HG02885 (cell line): Measurements from ENCODE around the gene OR2B2.

Experiments
- ATAC-seq: cut with Tn5 transposase; IDR thresholded peaks from one replicate; pipeline ENCODE4 v1.9.1; 2021; ENCODE audit warnings: mild to moderate bottlenecking; ENCODE audit not compliant: unreplicated experiment, poor library complexity

The OR2B2 gene

DNA sequence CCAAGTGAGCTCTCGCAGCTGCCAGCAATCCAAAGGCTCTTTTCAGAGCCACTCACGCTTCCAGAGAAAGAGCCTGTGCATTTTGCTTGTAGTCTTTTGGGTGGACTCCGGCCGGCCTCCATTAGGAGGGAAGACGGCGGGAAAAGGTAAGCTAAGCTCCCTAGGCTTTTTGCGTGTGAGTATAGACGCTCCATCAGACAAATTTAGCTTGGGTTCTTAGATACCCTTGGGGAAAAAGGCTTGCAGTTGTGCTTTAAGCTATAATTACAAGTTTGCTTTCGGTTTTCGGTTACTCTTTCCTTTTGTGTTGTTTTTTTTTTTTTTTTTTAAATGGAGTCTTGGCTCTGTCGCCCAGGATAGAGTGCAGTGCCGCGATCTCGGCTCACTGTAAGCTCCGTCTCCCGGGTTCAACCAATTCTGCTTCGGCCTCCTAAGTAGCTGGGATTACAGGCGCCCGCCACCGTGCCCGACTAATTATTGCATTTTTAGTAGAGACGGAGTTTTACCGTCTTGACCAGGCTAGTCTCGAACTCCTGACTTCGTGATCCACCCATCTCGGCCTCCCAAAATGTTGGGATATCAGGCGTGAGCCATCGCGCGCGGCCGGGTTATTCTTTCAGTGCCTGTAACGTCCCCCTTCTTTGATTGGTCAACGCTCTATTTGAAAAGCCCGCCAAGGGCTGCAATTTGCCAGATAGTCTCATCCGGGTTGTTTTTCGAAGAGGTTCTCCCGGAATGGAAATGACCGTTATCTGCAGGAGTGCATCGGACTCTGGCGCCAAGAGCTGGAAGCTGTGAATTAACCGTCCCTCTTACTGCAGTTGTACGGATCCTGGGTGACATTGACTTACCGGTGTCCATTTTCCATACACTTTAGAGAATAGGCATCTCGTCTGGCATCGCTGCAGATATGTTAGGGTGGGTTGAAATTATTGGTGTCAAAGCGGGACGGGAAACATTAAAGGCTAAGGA is 18.1 kb downstream of the OR2B2 start:
- no peak for ATAC-seq

DNA sequence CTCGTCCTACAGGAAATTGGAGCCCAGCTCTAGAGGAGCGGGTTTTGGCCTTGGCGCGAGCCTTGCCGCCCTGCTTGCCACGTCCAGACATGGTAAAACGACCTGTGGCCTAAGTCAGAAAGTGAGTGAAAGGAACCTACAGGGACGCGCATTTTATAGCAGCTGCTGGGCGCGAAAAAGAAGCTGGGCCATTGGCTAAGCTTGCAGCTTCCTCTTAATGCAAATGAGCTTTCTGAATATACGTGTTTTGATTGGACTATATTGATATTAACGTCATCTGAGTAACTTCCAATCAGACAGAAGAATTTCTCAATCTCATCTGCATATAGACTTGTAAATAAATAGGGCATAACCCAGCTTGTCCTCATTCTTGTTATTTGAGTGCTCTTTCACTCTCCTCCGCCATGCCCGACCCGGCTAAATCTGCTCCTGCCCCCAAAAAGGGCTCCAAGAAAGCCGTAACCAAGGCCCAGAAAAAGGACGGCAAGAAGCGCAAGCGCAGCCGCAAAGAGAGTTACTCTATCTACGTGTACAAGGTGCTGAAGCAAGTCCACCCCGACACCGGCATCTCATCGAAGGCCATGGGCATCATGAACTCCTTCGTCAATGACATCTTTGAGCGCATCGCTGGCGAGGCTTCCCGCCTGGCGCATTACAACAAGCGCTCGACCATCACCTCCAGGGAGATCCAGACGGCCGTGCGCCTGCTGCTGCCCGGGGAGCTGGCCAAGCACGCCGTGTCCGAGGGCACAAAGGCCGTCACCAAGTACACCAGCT is 18.9 kb downstream of the OR2B2 start:
- ATAC-seq, result peak; percentile 60

GRCh38 chr6:27892649-27893058 is 19.5 kb downstream of the OR2B2 start:
- no peak for ATAC-seq

DNA sequence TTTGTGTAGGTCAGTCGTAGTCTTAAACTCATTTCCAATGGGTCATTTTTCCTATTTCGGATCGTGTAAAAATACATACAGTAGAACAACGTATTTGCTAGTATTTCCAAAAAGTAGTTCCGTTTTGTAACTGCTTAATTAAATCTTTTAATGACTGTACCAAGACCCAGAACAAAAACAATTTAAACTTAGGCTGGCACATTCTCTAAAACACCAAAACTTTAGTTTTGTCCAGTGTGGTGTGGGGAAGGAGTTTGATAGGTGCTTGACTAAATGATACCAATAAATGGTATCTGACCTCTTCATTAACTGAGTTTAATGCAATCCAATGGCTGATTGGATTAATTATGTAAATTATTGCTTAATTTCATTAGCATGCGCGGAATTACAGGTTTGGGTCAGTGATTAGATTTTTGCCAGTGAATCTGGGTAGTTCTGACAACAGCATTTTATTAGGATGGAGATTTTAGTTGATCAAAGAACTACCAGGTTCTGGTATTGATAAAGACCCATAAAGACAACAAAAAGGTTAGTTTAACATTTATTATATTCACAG is 20.8 kb downstream of the OR2B2 start:
- ATAC-seq, result no peak

- peak; percentile 56 for ATAC-seq
Observed at GRCh38 chr6:27890445-27891319, 21.5 kb downstream of the OR2B2 start.

DNA sequence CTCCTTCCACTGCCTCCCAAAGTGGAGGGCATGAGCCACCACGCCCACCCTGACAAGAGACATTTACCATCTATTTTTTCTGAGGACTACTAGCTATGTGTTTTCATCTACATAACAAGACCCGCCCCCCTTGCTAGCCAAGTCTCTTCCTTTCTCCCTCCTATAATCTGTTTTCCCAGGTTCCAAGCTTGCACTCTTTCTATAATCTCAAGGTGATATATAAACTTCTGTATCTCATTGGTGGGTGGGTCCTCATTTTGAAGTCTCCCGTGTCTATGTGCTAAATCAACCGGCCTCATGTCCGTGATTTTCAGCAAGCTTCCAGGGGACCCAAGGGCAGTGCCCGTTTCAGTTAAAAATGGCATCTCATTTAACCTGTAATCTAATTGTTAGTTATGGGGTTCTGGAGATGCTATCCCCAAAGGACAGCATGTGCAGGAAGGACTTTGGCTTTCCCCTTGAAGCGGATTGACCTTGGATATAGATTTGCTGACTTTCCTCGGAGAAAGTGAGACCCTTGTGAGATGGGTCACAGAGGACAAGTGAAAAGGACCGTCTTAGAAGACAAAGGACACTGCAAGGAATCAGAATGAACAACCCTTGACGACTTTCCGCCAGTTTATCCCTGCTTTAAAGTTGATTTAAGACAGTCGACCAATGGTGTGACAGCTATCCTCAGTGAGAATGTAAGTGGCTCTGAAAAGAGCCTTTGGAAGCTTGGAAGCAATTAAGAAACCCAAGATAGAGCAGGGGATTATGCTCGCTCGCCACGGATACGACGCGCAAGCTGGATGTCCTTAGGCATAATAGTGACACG is 22.4 kb downstream of the OR2B2 start:
- ATAC-seq, result no peak

GRCh38 chr6:27889275-27889627 is 22.9 kb downstream of the OR2B2 start:
- ATAC-seq, result no peak

DNA sequence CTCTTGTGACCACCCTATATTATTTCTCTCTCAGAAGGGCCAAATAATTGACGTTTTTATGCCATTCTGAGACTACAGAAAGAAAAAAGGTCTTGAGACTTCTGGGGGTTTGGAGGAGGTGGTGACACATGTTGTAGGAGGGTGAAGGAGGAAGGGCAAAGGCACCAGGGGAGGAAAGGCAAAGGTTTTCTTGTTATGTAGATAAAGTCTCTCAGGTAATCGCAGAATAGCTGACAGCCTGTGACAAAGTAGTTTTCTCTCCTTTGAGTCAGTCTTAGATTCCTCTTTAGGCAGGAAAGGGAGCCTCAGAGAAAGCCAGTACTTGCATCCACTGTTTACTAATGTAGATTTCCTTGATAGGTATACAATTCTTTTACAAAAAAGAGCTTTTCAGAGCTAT is 23.6 kb downstream of the OR2B2 start:
- no peak for ATAC-seq

- no peak for ATAC-seq
Observed at GRCh38 chr6:27886073-27886472, 26.1 kb downstream of the OR2B2 start.

DNA sequence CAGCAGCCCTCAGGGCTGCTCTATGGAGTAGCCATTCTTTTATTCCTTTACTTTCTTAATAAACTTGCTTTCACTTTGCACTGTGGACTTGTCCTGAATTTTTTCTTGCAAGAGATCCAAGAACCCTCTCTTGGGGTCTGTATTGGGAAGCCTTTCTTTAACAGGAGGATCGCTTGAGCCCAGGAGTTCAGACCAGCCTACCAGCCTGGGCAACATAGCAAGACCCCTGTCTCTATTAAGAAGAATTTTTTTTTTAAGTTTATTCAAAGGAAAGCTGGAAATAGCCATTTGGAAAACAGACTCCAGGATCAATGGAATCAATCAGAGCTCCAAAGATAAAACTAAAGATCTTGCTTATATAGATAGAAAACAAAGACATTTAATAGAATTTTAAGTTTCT is 29.1 kb downstream of the OR2B2 start:
- ATAC-seq, result no peak

DNA sequence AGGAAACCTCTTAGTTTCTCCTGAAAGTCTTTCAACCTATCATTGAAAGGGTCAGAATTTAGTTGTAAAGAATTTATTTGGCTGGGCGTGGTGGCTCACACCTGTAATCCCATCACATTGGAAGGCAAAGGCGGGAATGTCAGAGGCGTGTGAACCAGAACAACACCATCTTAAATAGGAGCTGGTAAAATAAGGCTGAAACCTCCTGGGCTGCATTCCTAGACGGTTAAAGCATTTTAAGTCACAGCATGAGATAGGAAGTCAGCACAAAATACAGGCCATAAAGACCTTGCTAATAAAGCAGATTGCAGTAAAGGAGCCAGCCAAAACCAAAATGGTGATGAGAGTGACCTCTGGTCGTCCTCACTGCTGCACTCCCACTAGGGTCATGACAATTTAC is 29.6 kb downstream of the OR2B2 start:
- ATAC-seq, result no peak

GRCh38 chr6:27879837-27880236 is 32.4 kb downstream of the OR2B2 start:
- no peak for ATAC-seq

DNA sequence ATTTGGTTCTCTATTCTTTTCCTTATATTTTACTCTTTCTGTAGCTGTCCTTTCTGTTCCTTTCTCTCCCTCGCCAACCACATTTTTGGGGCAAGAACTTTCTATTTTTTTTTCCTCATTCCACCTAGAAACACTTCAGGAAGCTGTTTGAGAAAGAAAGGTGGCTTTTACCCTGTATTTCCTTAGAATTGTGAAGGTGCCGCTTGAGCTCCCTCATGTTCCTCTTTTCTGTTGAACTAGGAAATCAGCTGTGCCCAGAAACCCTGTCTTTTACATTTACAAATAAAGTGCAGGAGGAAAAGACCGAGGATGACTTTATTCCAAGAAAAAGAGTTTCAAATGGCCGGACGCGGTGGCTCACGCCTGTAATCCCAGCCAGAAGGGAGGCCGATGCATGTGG is 38.2 kb downstream of the OR2B2 start:
- ATAC-seq, result no peak

DNA sequence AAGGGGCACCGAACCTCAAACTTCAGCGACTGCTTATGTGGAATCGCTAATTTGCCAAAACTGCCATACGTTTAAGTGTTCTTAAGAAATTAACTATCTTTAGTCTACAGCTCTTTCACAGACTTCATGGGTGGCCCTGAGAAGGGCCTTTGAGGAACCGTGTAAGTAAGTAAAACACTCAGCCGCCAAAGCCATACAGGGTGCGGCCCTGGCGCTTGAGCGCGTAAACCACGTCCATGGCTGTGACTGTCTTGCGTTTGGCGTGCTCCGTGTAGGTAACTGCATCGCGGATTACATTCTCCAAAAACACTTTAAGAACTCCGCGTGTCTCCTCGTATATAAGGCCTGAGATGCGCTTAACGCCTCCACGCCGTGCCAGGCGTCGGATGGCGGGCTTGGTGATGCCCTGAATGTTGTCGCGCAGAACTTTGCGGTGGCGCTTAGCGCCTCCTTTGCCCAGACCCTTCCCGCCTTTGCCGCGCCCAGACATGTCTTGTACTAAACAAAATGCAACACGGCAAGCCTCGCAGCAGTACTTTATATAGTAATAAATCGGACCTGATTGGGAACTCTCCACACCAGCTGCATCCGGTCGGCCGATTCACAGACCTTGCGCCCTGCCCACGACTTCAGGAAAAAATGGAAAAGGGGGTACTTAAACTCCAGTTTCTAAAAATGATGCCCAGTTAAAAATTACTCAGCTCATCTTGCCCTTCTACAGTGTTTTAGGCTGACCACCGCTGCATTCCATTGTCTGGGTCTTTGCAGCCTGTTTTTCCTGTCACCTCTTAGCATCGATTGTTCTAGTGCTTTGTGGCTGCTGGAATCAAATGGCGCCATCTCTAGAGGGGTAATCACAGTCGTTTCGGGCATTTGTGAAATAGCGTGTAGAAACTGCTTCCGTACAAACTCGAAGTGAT is 38.9 kb downstream of the OR2B2 start:
- no peak for ATAC-seq

DNA sequence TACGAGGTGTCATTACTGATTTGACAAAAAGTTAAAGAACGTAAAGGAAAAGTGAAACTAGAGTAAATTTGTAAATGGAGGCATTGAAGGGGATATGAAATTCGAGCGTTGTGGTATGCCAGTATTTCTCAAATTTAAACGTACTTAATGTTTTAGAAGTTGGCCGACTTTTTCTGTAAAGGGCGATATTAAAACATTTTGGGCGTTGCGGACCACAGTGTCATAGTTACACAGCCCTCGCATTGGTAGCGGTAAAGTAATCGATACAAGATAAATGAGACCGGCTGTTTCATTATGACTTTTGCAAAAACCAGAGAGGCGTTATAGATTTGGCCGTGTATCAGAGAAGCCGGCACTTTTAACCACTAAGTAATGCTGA is 39.6 kb downstream of the OR2B2 start:
- no peak for ATAC-seq

DNA sequence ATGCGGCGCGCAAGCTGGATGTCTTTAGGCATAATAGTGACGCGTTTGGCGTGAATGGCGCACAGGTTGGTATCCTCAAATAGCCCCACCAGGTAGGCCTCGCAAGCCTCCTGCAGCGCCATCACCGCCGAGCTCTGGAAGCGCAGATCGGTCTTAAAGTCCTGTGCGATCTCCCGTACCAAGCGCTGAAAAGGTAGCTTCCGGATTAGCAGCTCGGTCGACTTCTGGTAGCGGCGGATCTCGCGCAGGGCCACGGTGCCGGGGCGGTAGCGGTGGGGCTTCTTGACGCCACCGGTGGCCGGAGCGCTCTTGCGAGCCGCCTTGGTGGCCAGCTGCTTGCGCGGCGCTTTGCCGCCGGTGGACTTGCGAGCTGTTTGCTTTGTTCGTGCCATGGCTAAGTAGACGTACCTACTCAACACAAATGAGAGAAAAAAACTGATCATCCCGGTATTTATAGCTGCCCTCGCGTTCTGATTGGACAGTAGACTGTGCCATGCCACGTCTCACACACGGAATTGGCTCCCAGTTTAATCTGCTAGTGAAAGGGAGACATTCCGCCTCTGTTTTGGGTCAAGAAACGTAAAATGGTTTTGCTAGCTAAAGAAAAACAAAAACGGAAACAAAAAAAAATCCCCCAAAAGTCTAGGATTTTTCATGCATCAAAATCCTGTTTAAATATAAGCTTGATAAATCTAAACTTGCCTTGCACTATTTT is 40.1 kb downstream of the OR2B2 start:
- ATAC-seq, result peak; percentile 61

- no peak for ATAC-seq
Observed at GRCh38 chr6:27870291-27870870, 41.8 kb downstream of the OR2B2 start.
